Ammon's horn (tissue), 1 donor: Measurements from ENCODE around the gene TMEM183A.
A peak's percentile ranks its signal among the peaks of the same experiment; 100 is the strongest.

Experiments used
- DNase-seq: peaks from one replicate; pipeline ENCODE4 v3.0.0-alpha.2; 2016; ENCODE audit warnings: low spot score

Gene TMEM183A

GRCh38 chr1:203069030-203069747 lies 62.0 kb downstream of the TMEM183A start:
- peak; percentile 35 for DNase-seq

DNA sequence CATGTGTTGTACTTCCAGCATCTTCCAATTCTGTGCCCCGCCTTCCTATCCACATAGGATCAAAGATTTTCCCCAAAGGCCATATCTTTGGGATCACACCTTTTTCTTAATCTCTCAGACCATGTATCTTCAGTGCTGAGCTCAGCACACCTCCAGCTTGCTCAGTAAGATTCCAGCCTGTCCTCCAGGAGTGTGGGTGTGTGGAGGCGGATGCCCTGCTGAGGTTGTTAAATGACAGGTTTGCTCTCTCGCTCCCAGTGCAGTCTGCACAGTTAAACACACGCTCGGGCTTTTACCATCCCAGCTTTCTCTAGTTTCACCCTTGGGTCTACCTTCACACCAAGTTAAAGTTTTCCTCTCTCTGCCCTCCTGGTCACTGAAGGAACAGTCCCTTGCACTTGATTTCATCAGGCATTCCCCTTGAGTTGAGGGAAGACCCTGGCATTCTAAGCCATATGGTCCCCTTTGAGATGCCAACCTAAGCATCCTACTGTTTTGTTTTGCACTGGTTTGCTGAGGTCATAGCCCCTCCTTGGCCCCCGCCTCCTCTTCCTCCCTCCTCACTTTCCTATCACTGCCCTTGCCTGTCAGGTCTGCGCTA lies 64.9 kb downstream of the TMEM183A start:
- no peak for DNase-seq

DNA sequence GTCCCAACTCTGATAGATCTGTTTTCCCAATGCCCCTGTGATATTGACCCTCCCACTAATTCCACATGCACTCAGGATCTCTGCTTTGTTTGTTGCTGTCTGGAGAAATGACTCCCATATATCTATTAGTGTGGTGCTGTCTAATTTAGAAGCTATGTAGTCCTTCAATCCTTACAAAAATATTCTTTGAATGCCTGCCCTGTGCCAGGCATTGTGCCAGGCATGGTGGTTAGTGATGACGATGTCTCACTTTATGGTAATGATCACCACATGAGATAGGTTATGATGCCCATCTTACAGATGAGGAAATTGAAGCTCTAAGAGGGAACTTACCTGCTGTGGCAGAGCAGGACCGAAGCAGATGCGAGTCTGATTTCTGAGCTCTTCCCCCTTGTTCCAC lies 65.7 kb downstream of the TMEM183A start:
- DNase-seq: no peak

DNA sequence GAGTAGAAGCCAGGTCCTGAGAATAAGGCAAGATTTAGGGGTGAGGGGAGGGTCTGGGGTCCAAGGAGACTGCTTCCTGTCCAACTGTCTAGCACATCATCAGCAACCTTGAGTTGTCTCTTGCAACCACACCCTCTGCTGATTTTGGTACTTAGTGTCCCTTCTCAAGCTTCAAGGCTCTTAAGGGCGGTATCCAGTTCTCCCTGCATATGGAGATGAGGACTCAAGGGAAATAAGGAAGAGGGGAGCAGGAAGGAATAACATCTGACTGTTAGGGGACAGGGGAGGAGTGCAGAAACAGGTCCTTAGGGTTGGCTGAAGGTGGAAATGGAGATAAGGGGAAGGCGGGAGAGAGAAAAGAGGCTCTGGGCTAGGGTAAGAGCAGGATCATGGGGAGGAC lies 66.3 kb downstream of the TMEM183A start:
- DNase-seq: no peak
